Gastroesophageal sphincter (tissue), 4 donors: ENCODE results near the gene LTBR. TPM values are rescaled to one million over a fixed set of nuclear protein-coding genes. Genes with fewer than 3 reads are reported as not detected.

Source experiments
- ATAC-seq: fragments of 150-250 bp; one replicate; pipeline ENCODE4 v1.9.1; 2016; ENCODE audit warnings: mild to moderate bottlenecking, moderate library complexity
- H3K27ac ChIP-seq, 4 donors: fragments of 200-600 bp; sonication (generic) in 3 of 4; 1 replicate in 3 of 4; 2 replicates in 1 of 4; pipeline ENCODE4 v1.5.1; 2016 to 2019
- H3K27me3 ChIP-seq: fragments of 200-600 bp; sonication (generic); one replicate; pipeline ENCODE4 v1.5.1; 2019
- H3K36me3 ChIP-seq, 2 donors: fragments of 200-600 bp; sonication (generic); one replicate each; pipeline ENCODE4 v1.5.1; 2019; ENCODE audit warnings: control low read depth in 1 of 2
- H3K4me1 ChIP-seq, 3 donors: fragments of 200-600 bp; sonication (generic); 1 replicate in 2 of 3; 2 replicates in 1 of 3; pipeline ENCODE4 v1.5.1; 2016 to 2019; ENCODE audit warnings: control low read depth in 2 of 3
- H3K4me3 ChIP-seq, 2 donors: fragments of 200-600 bp; sonication (generic); one replicate each; pipeline ENCODE4 v1.5.1; 2019; ENCODE audit warnings: mild to moderate bottlenecking in 1 of 2, moderate library complexity in 1 of 2
- H3K9me3 ChIP-seq, 3 donors: fragments of 200-600 bp; sonication (generic); one replicate each; pipeline ENCODE4 v1.5.1; 2017 to 2019; ENCODE audit warnings: control low read depth in 2 of 3
- EP300 ChIP-seq: sonication (generic); formaldehyde crosslinking; IDR thresholded peaks from one replicate; pipeline ENCODE4 v1.6.1; 2017; ENCODE audit warnings: antibody characterized with exemption, mild to moderate bottlenecking
- POLR2A ChIP-seq, 2 donors: fragments of 450-650 bp; IDR thresholded peaks; one replicate each; pipeline ENCODE4 v1.6.1; 2017; ENCODE audit warnings: antibody characterized with exemption in 2 of 2, mild to moderate bottlenecking in 2 of 2, moderate library complexity in 1 of 2
- POLR2AphosphoS5 ChIP-seq: sonication (generic); formaldehyde crosslinking; IDR thresholded peaks from one replicate; pipeline ENCODE4 v1.6.1; 2017; ENCODE audit warnings: antibody characterized with exemption
- WGBS, 2 donors: methylation state at CpG; one replicate each; pipeline ENCODE4 v1.1.5; 2018; ENCODE audit warnings: low coverage in 1 of 2; 5-methylcytosine and 5-hydroxymethylcytosine counted together
- total RNA-seq, 4 donors: library from RNA; depleted of rRNA; stranded (reverse); fragments of >200 nt; gene quantifications; one replicate each; pipeline ENCODE4 v1.1.0, GENCODE V29; 2016
- TF ChIP-seq, protein P1 (sequence below), 4 experiments: fragments of 200-600 bp in 2 of 4; fragments of 450-650 bp in 2 of 4; sonication (generic) in 1 of 4; IDR thresholded peaks; one replicate each; pipeline ENCODE4 v1.5.1; 2017 to 2019; ENCODE audit warnings: antibody characterized with exemption in 4 of 4, mild to moderate bottlenecking in 2 of 4, moderate library complexity in 2 of 4

LTBR gene
- total RNA-seq, 4 donors from 2014 or later: 86.5 to 139 (median 119) TPM

DNA sequence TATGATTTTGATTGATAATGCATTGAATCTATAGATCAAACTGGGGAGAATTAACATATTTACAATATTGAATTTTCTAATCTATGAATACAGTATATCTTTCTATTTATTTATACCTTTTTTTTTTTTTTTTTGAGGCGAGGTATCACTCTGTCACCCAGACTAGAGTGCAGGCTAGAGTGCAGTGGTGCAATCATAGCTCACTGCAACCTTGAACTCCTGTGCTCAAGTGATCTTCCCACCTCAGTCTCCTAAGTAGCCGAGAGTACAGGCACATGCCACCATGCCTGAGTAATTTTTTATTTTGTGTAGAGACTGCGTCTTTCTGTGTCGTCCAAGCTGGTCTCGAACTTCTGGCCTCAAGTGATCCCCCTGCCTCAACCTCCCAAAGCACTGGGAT, 20.4 kb downstream of the LTBR start:
- Histone ChIP-seq H3K4me1 (no peaks in the 10 kb centered on the region), H3K9me3 (no peaks in the 10 kb centered on the region), H3K27me3 (no peaks in the 10 kb centered on the region), H3K4me3 (no peak overlapping the region), H3K27ac (no peak overlapping the region), H3K36me3 (no peaks in the 10 kb centered on the region)
- no peak for ATAC-seq
- no peak for TF ChIP-seq POLR2A (IDR thresholded peaks at IDR 0.05)
- TF ChIP-seq, protein P1, sequence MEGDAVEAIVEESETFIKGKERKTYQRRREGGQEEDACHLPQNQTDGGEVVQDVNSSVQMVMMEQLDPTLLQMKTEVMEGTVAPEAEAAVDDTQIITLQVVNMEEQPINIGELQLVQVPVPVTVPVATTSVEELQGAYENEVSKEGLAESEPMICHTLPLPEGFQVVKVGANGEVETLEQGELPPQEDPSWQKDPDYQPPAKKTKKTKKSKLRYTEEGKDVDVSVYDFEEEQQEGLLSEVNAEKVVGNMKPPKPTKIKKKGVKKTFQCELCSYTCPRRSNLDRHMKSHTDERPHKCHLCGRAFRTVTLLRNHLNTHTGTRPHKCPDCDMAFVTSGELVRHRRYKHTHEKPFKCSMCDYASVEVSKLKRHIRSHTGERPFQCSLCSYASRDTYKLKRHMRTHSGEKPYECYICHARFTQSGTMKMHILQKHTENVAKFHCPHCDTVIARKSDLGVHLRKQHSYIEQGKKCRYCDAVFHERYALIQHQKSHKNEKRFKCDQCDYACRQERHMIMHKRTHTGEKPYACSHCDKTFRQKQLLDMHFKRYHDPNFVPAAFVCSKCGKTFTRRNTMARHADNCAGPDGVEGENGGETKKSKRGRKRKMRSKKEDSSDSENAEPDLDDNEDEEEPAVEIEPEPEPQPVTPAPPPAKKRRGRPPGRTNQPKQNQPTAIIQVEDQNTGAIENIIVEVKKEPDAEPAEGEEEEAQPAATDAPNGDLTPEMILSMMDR (IDR thresholded peaks at IDR 0.05): no peak
- TF ChIP-seq POLR2AphosphoS5: no peak
- no peak for TF ChIP-seq EP300
- WGBS, 2 donors: 74 to 83% methylated on average over 4 to 5 of the region's 5 CpGs

GRCh38 chr12:6405963-6406362, 22.0 kb downstream of the LTBR start:
- Histone ChIP-seq H3K4me1 (no peaks in the 10 kb centered on the region), H3K4me3 (no peak overlapping the region), H3K27me3 (no peaks in the 10 kb centered on the region), H3K27ac (no peak overlapping the region), H3K9me3 (no peaks in the 10 kb centered on the region), H3K36me3 (no peaks in the 10 kb centered on the region)
- no peak for ATAC-seq
- TF ChIP-seq POLR2AphosphoS5: no peak
- TF ChIP-seq POLR2A (IDR thresholded peaks at IDR 0.05): no peak
- TF ChIP-seq, protein P1 (IDR thresholded peaks at IDR 0.05): no peak
- no peak for TF ChIP-seq EP300
- 55 to 68% methylated on average over 6 of the region's 6 CpGs for WGBS, 2 donors

DNA sequence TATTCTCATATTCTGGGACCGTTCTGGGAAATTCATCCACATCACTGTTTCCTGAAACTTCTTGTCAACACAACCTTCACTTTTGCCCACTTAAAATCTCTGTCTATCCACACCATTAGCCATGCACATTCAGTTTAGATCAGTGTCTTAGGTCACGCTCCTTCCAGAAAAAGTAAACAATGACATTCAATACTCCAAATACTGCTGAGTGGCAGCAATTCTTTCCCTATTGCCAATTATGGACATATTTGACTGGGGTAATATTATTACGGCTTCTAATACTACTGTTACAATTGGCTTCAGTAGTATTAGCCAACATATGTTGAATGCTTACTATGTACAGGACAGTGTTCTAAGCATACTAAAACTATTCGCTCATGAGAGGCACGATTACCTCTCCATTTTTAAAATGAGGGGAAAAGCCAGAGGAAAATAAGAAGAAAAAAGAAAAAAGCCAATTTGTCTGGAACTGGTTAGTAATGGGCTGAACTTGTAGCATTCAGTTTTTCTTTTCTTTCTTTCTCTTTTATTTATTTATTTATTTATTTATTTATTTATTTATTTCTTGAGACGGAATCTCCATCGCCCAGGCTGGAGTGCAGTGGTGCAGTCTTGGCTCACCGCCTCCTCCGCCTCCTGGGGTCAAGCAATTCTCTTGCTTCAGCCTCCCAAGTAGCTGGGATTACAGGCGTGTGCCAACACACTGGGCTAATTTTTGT, 23.4 kb downstream of the LTBR start:
- ATAC-seq: no peak
- Histone ChIP-seq H3K4me3 (no peak overlapping the region), H3K27ac (no peak overlapping the region), H3K27me3 (no peaks in the 10 kb centered on the region), H3K4me1 (no peaks in the 10 kb centered on the region), H3K36me3 (no peaks in the 10 kb centered on the region), H3K9me3 (no peaks in the 10 kb centered on the region)
- TF ChIP-seq, protein P1 (IDR thresholded peaks at IDR 0.05): no peak
- no peak for TF ChIP-seq EP300
- no peak for TF ChIP-seq POLR2AphosphoS5
- no peak for TF ChIP-seq POLR2A (IDR thresholded peaks at IDR 0.05)
- 90 to 94% methylated on average over 9 to 10 of the region's 10 CpGs for WGBS, 2 donors

- no peak for TF ChIP-seq EP300
- TF ChIP-seq POLR2AphosphoS5: no peak
- TF ChIP-seq POLR2A (IDR thresholded peaks at IDR 0.05): no peak
- TF ChIP-seq, protein P1 (IDR thresholded peaks at IDR 0.05): no peak
- H3K9me3 ChIP-seq: no peaks in the 10 kb centered on the region
- no peak overlapping the region for H3K4me3 ChIP-seq
- 71 to 93% methylated on average over 3 of the region's 3 CpGs for WGBS, 2 donors
- no peaks in the 10 kb centered on the region for H3K36me3 ChIP-seq
- no peak for ATAC-seq
- H3K27ac ChIP-seq: no peak overlapping the region
- peaks cover 0 to 11% (median 0%) of the 10 kb centered on the region in 3 donors for H3K4me1 ChIP-seq
- H3K27me3 ChIP-seq: no peaks in the 10 kb centered on the region
Observed at GRCh38 chr12:6416596-6416995, 32.6 kb downstream of the LTBR start.

- peaks cover 0 to 17% (median 2%) of the 10 kb centered on the region in 3 donors for H3K4me1 ChIP-seq
- TF ChIP-seq, protein P1 (IDR thresholded peaks at IDR 0.05): no peak
- TF ChIP-seq POLR2A (IDR thresholded peaks at IDR 0.05): no peak
- no peak for TF ChIP-seq POLR2AphosphoS5
- no peak for TF ChIP-seq EP300
- no peak overlapping the region for H3K27ac ChIP-seq
- H3K4me3 ChIP-seq: no peak overlapping the region
- H3K27me3 ChIP-seq: no peaks in the 10 kb centered on the region
- H3K9me3 ChIP-seq: no peaks in the 10 kb centered on the region
- no peaks in the 10 kb centered on the region for H3K36me3 ChIP-seq
- ATAC-seq: no peak
- WGBS, 2 donors: 71 to 83% methylated on average over 2 to 6 of the region's 6 CpGs
Observed at GRCh38 chr12:6418796-6419195, 34.8 kb downstream of the LTBR start.
